Amygdala (tissue), 56 donors: ENCODE data around the gene TFR2.

Experiments
- DNase-seq, 56 donors: peaks; one replicate each; lab custom pipeline; 2025; lab: John Stamatoyannopoulos, UW

The TFR2 gene

GRCh38 chr7:100591596-100591995 lies 49.8 kb downstream of the TFR2 start:
- no peak for DNase-seq

- DNase-seq: no peak
Measured at GRCh38 chr7:100590077-100590737, 51.1 kb downstream of the TFR2 start.

GRCh38 chr7:100589341-100589947 lies 51.9 kb downstream of the TFR2 start:
- DNase-seq: no peak

- peak in 2 of 56 donors; percentile 6 to 19 for DNase-seq
Measured at GRCh38 chr7:100588438-100588837, 52.9 kb downstream of the TFR2 start.

- DNase-seq: peak; percentile 96 to 100 (median 100)
Measured at GRCh38 chr7:100586266-100587025, 54.9 kb downstream of the TFR2 start, which contains the start of gene FBXO24. Gene FBXO24 (plus strand): TSS chr7:100586328. CDS start chr7:100586626, 298 bp downstream.

- DNase-seq: peak in 11 of 56 donors; percentile 59 to 94 (median 65)
Measured at GRCh38 chr7:100585511-100586265, 55.7 kb downstream of the TFR2 start, which contains the start of gene LRCH4. Gene LRCH4 (minus strand): TSS chr7:100586129. CDS start chr7:100586100, 29 bp downstream.

GRCh38 chr7:100584683-100585510 lies 56.5 kb downstream of the TFR2 start:
- no peak for DNase-seq

GRCh38 chr7:100584054-100584682 lies 57.2 kb downstream of the TFR2 start:
- no peak for DNase-seq

- peak in 19 of 56 donors; percentile 15 to 60 (median 26) for DNase-seq
Measured at GRCh38 chr7:100583132-100584053, 58.0 kb downstream of the TFR2 start.

GRCh38 chr7:100582650-100583049 lies 58.7 kb downstream of the TFR2 start:
- no peak for DNase-seq

- DNase-seq: no peak
Measured at GRCh38 chr7:100582041-100582579, 59.2 kb downstream of the TFR2 start.

- no peak for DNase-seq
Measured at GRCh38 chr7:100580466-100581283, 60.7 kb downstream of the TFR2 start.

GRCh38 chr7:100578246-100579183 lies 62.8 kb downstream of the TFR2 start:
- DNase-seq: no peak

- no peak for DNase-seq
Measured at GRCh38 chr7:100577507-100577906, 63.8 kb downstream of the TFR2 start.

- DNase-seq: no peak
Measured at GRCh38 chr7:100577103-100577502, 64.2 kb downstream of the TFR2 start.
